Ovary (tissue), 9 donors: ENCODE measurements around the gene MRNIP. TPM values are rescaled to one million over a fixed set of nuclear protein-coding genes. Genes with fewer than 3 reads are reported as not detected.

Source experiments
- DNase-seq, 5 donors: peaks; one replicate each; pipeline ENCODE4 v3.0.0-alpha.2; 2019 to 2020
- H3K27ac ChIP-seq, 2 donors: fragments of 200-600 bp; one replicate each; pipeline versions ENCODE4 v1.5.1 to v1.8.0; 2019 to 2022
- H3K27me3 ChIP-seq: fragments of 200-600 bp; one replicate; pipeline ENCODE4 v1.8.0; 2022
- H3K36me3 ChIP-seq: fragments of 200-600 bp; sonication (generic); one replicate; pipeline ENCODE4 v1.5.1; 2019
- H3K4me1 ChIP-seq: one replicate; pipeline ENCODE4 v1.8.1; 2013; ENCODE audit warnings: mild to moderate bottlenecking, moderate library complexity; ENCODE audit not compliant: insufficient read depth
- H3K4me3 ChIP-seq: fragments of 200-600 bp; sonication (generic); one replicate; pipeline ENCODE4 v1.5.1; 2017
- H3K9me3 ChIP-seq, 2 donors: fragments of 200-600 bp in 1 of 2; sonication (generic) in 1 of 2; one replicate each; pipeline versions ENCODE4 v1.5.1 to v1.8.1; 2013 to 2019; ENCODE audit warnings: mild to moderate bottlenecking in 1 of 2, moderate library complexity in 1 of 2
- CTCF ChIP-seq, 3 donors: fragments of 450-650 bp in 2 of 3; fragments of 200-600 bp in 1 of 3; IDR thresholded peaks; one replicate each; pipeline versions ENCODE4 v1.5.1 to v1.8.0; 2016 to 2022; ENCODE audit warnings: antibody characterized with exemption in 3 of 3, mild to moderate bottlenecking in 1 of 3
- EP300 ChIP-seq: sonication (generic); formaldehyde crosslinking; IDR thresholded peaks from one replicate; pipeline ENCODE4 v1.6.1; 2017; ENCODE audit warnings: antibody characterized with exemption
- POLR2A ChIP-seq: fragments of 450-650 bp; IDR thresholded peaks from one replicate; pipeline ENCODE4 v1.6.1; 2017; ENCODE audit warnings: antibody characterized with exemption, mild to moderate bottlenecking, moderate library complexity
- whole genome bisulfite sequencing, 3 donors: extraction: QIAGEN DNeasy Blood & Tissue Kit in 1 of 3; methylation state at CpG; one replicate each; pipeline versions ENCODE4 v1.1.5 to v1.1.7; 2013 to 2017; 5-methylcytosine and 5-hydroxymethylcytosine counted together
- intact Hi-C, 4 donors: fragments of 100-400 bp; cut with DNase I; formaldehyde crosslinking; loops; one replicate each; pipeline versions ENCODE4 v1.11.0 to v1.15.1; 2022 to 2023
- polyA plus RNA-seq, 2 donors: library from polyadenylated mRNA; stranded (reverse); fragments of 200-250 nt in 1 of 2; fragments of 350-450 nt in 1 of 2; fragmentation: Illumina TruSeq in 1 of 2; extraction: RNeasy Lipid Tissue Mini Kit (QIAGEN cat#74804) in 1 of 2; gene quantifications; one replicate each; pipeline ENCODE4 v1.2.3, GENCODE V29; 2013 to 2014
- total RNA-seq, 7 donors: library from RNA; depleted of rRNA in 2 of 7; stranded (reverse); fragments of >200 nt in 2 of 7; fragmentation: NEBNext Ultra II Directional in 3 of 7; extraction: Animal tissue kit (Norgen Biotek cat#: 25700) in 3 of 7; gene quantifications; one replicate each; pipeline versions ENCODE4 v1.1.0 to v1.2.4, GENCODE V29; 2016 to 2023
- donor health status: DM: no; HTN: no; CAD: no; lungs with moderate emphysema.
- donor health status: DM: no; HTN: no; CAD: no.
- donor health status: Bipolar disorder and iron deficiency.
- donor health status: DM: yes; HTN: yes; CAD: no.
- donor health status: DM: no; HTN: no; CAD: no.
- donor health status: DM: yes; HTN: yes; CAD: no.

MRNIP gene
- total and polyA plus RNA-seq, 9 donors: 26.9 to 61.1 (median 50.3) TPM

GRCh38 chr5:179865491-179866240 lies 7.0 kb upstream of the MRNIP start:
- no peaks in the 10 kb centered on the region for H3K9me3 ChIP-seq
- no peak for DNase-seq
- no peak overlapping the region for H3K27ac ChIP-seq
- no peaks in the 10 kb centered on the region for H3K4me1 ChIP-seq
- 84 to 89% (median 85%) methylated on average over 15 of the region's 15 CpGs for WGBS, 3 donors
- H3K4me3 ChIP-seq: no peak overlapping the region
- TF ChIP-seq POLR2A (no peak), CTCF (IDR thresholded peaks at IDR 0.05) (no peak), EP300 (no peak)
- H3K27me3 ChIP-seq: no peaks in the 10 kb centered on the region
- intact Hi-C loops: no loop called here
- H3K36me3 ChIP-seq: no peaks in the 10 kb centered on the region

- intact Hi-C loops: no loop called here
- no peak overlapping the region for H3K4me3 ChIP-seq
- no peaks in the 10 kb centered on the region for H3K36me3 ChIP-seq
- no peak for TF ChIP-seq CTCF (IDR thresholded peaks at IDR 0.05)
- TF ChIP-seq EP300: no peak
- no peak for TF ChIP-seq POLR2A
- no peak for DNase-seq
- WGBS, 3 donors: 93 to 96% (median 96%) methylated on average over 7 of the region's 7 CpGs
- H3K27me3 ChIP-seq: no peaks in the 10 kb centered on the region
- H3K27ac ChIP-seq: no peak overlapping the region
- no peaks in the 10 kb centered on the region for H3K4me1 ChIP-seq
- no peaks in the 10 kb centered on the region for H3K9me3 ChIP-seq
Observed at GRCh38 chr5:179864686-179865085, 6.1 kb upstream of the MRNIP start.

- no peaks in the 10 kb centered on the region for H3K36me3 ChIP-seq
- no peak overlapping the region for H3K27ac ChIP-seq
- H3K27me3 ChIP-seq: no peaks in the 10 kb centered on the region
- H3K4me1 ChIP-seq: no peaks in the 10 kb centered on the region
- no peaks in the 10 kb centered on the region for H3K9me3 ChIP-seq
- intact Hi-C loops: no loop called here
- no peak for DNase-seq
- TF ChIP-seq EP300 (no peak), CTCF (IDR thresholded peaks at IDR 0.05) (no peak), POLR2A (no peak)
- no peak overlapping the region for H3K4me3 ChIP-seq
- WGBS, 3 donors: 90 to 94% (median 92%) methylated on average over 29 to 31 of the region's 31 CpGs
Observed at GRCh38 chr5:179863449-179864085, 5.0 kb upstream of the MRNIP start.

GRCh38 chr5:179862891-179863290 lies 4.3 kb upstream of the MRNIP start:
- TF ChIP-seq CTCF (IDR thresholded peaks at IDR 0.05) (no peak), POLR2A (no peak), EP300 (no peak)
- no peak overlapping the region for H3K4me3 ChIP-seq
- no peaks in the 10 kb centered on the region for H3K27me3 ChIP-seq
- intact Hi-C loops: no loop called here
- no peak for DNase-seq
- no peaks in the 10 kb centered on the region for H3K4me1 ChIP-seq
- no peaks in the 10 kb centered on the region for H3K36me3 ChIP-seq
- H3K27ac ChIP-seq: no peak overlapping the region
- WGBS, 3 donors: 94 to 98% (median 97%) methylated on average over 9 of the region's 9 CpGs
- no peaks in the 10 kb centered on the region for H3K9me3 ChIP-seq
